Measurements from ENCODE around the gene ZDHHC8. TPM values are rescaled to one million over a fixed set of nuclear protein-coding genes. Genes with fewer than 3 reads are reported as not detected.

The ZDHHC8 gene
- total and polyA plus RNA-seq, 2 experiments from 2014 or later = 13.0 to 18.7 TPM

GRCh38 chr22:20107471-20107901, 24.1 kb upstream of the ZDHHC8 start:
- in situ Hi-C loops (cut with MboI) = no loop called here
- Histone ChIP-seq H3K36me3 (ENCODE audit: low read depth) (peaks cover 18% of the 10 kb centered on the region), H3K79me2 (ENCODE audit: insufficient read depth) (peaks cover 38% of the 10 kb centered on the region), H3F3A (ENCODE audit: insufficient read depth) (peaks cover 17% of the 10 kb centered on the region), H3K27me3 (replicated peaks; ENCODE audit: insufficient read depth) (no peaks in the 10 kb centered on the region), H2AFZ (no peak overlapping the region), H3K9ac (no peak overlapping the region), H3K9me3 (ENCODE audit: low read depth) (no peaks in the 10 kb centered on the region), H3K9me2 (ENCODE audit: insufficient read depth) (no peaks in the 10 kb centered on the region), H4K20me1 (ENCODE audit: insufficient read depth) (no peaks in the 10 kb centered on the region), H3K4me1 (ENCODE audit: insufficient read depth) (no peaks in the 10 kb centered on the region), H3K4me3 (no peak overlapping the region), H3K4me2 (ENCODE audit: unreplicated experiment) (no peak overlapping the region), H3K27ac (no peak overlapping the region)
- WGBS, 2 experiments (ENCODE audit: low coverage in 1 of 2, low lambda C conversion rate in 2 of 2, missing lambda C conversion rate in 2 of 2) = 80 to 87% methylated on average over 6 to 7 of the region's 7 CpGs
- TF ChIP-seq EZH2 (IDR thresholded peaks at IDR 0.05; ENCODE audit: insufficient read depth, poor library complexity, severe bottlenecking) (no peak), EZH2phosphoT487 (IDR thresholded peaks at IDR 0.05; ENCODE audit: insufficient read depth, low read depth) (no peak)
- DNase-seq = no peak

DNA sequence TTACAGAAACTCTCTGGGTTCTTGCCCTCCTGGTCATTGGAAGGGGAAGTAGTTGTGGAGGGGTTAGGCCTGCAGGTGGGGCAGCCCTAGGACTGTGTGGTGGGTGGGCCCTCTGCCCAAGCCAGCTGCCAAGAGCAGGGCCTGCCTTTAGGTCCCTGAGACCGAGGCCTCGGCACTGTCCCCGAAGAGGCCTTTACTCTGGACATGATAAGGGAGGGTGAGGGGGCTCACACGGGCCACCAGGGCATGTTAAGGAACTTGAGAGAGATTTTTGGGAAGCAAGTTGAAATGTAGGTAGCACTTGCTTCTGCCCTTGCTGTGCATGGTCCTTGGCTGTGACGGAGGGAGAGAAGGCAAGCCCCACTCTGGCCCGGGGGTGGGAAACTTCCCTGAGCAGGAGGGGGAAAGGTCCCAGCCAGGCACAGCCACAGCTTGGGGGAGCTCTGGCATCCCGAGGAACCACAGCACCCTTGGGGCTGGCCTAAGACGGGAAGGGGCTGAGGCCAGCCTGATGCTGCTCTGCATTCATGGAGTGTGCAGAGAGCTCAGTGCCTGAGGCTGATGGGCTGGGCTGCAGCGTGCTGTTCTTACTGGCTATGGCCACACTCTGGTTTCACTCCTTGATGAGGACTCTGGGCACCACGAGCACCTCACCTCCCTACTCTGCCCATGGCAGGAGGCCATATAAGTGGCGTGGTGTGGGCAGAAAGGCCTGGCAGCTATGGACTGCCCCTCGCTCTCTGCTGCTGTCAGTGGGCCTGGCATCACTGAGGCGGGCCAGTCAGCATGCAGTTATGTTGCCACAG, 23.4 kb upstream of the ZDHHC8 start:
- Histone ChIP-seq H3K9me2 (ENCODE audit: insufficient read depth) (no peaks in the 10 kb centered on the region), H3K4me1 (ENCODE audit: insufficient read depth) (no peaks in the 10 kb centered on the region), H3K9me3 (ENCODE audit: low read depth) (no peaks in the 10 kb centered on the region), H4K20me1 (ENCODE audit: insufficient read depth) (no peaks in the 10 kb centered on the region), H3K4me2 (ENCODE audit: unreplicated experiment) (no peak overlapping the region), H3K27ac (no peak overlapping the region), H3K9ac (no peak overlapping the region), H3F3A (ENCODE audit: insufficient read depth) (peaks cover 17% of the 10 kb centered on the region), H3K79me2 (ENCODE audit: insufficient read depth) (peaks cover 33% of the 10 kb centered on the region), H2AFZ (no peak overlapping the region), H3K36me3 (ENCODE audit: low read depth) (peaks cover 16% of the 10 kb centered on the region), H3K4me3 (no peak overlapping the region), H3K27me3 (replicated peaks; ENCODE audit: insufficient read depth) (no peaks in the 10 kb centered on the region)
- no peak for TF ChIP-seq EZH2 (IDR thresholded peaks at IDR 0.05; ENCODE audit: insufficient read depth, poor library complexity, severe bottlenecking)
- TF ChIP-seq EZH2phosphoT487 (IDR thresholded peaks at IDR 0.05; ENCODE audit: insufficient read depth, low read depth) = no peak
- 91 to 93% methylated on average over 13 of the region's 13 CpGs for WGBS, 2 experiments (ENCODE audit: low coverage in 1 of 2, low lambda C conversion rate in 2 of 2, missing lambda C conversion rate in 2 of 2)
- in situ Hi-C loops (cut with MboI) = no loop called here
- DNase-seq = no peak

DNA sequence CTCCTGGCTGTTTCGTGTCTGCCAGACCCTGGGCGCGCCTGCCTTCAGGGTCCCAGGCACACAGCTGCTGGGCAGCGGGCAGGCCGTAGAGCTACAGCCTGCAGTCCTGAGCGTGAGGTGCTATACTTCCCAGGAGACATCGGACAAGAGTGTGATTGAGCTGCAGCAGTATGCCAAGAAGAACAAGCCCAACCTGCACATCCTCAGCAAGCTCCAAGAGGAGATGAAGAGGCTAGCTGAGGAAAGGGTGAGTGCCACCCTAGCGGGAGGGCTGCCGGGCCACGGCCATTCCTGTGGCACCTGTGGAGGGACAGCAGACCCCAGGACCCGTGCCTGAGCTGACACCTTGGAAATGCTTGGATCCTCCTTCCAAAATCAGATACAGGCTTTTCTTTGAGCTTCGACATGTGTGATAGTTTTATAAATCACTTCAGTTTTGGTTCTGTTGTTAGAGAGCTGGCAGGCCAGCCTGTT, 22.8 kb upstream of the ZDHHC8 start:
- Histone ChIP-seq H3K36me3 (ENCODE audit: low read depth) (peaks cover 12% of the 10 kb centered on the region; the same call in 1 of the 2 replicates), H3K79me2 (ENCODE audit: insufficient read depth) (peaks cover 33% of the 10 kb centered on the region), H3K4me3 (no peak overlapping the region), H3K9ac (no peak overlapping the region), H3K4me1 (ENCODE audit: insufficient read depth) (no peaks in the 10 kb centered on the region), H3K4me2 (ENCODE audit: unreplicated experiment) (no peak overlapping the region), H3K9me2 (ENCODE audit: insufficient read depth) (no peaks in the 10 kb centered on the region), H4K20me1 (ENCODE audit: insufficient read depth) (no peaks in the 10 kb centered on the region), H3K27me3 (replicated peaks; ENCODE audit: insufficient read depth) (no peaks in the 10 kb centered on the region), H2AFZ (no peak overlapping the region), H3K9me3 (ENCODE audit: low read depth) (no peaks in the 10 kb centered on the region), H3F3A (ENCODE audit: insufficient read depth) (peaks cover 17% of the 10 kb centered on the region), H3K27ac (no peak overlapping the region)
- in situ Hi-C loops (cut with MboI) = no loop called here
- DNase-seq = no peak
- TF ChIP-seq EZH2phosphoT487 (IDR thresholded peaks at IDR 0.05; ENCODE audit: insufficient read depth, low read depth) (no peak), EZH2 (IDR thresholded peaks at IDR 0.05; ENCODE audit: insufficient read depth, poor library complexity, severe bottlenecking) (no peak)
- WGBS, 2 experiments (ENCODE audit: low coverage in 1 of 2, low lambda C conversion rate in 2 of 2, missing lambda C conversion rate in 2 of 2) = 87 to 89% methylated on average over 12 of the region's 12 CpGs

GRCh38 chr22:20109411-20110358, 21.9 kb upstream of the ZDHHC8 start:
- Histone ChIP-seq H3K4me1 (ENCODE audit: insufficient read depth) (no peaks in the 10 kb centered on the region), H3F3A (ENCODE audit: insufficient read depth) (peaks cover 17% of the 10 kb centered on the region), H2AFZ (no peak overlapping the region), H3K4me2 (ENCODE audit: unreplicated experiment) (no peak overlapping the region), H3K27ac (no peak overlapping the region), H3K9ac (no peak overlapping the region), H3K9me2 (ENCODE audit: insufficient read depth) (no peaks in the 10 kb centered on the region), H3K27me3 (replicated peaks; ENCODE audit: insufficient read depth) (no peaks in the 10 kb centered on the region), H3K79me2 (ENCODE audit: insufficient read depth) (peaks cover 33% of the 10 kb centered on the region), H3K36me3 (ENCODE audit: low read depth) (peaks cover 12% of the 10 kb centered on the region; the same call in 1 of the 2 replicates), H3K4me3 (no peak overlapping the region), H3K9me3 (ENCODE audit: low read depth) (no peaks in the 10 kb centered on the region), H4K20me1 (ENCODE audit: insufficient read depth) (no peaks in the 10 kb centered on the region)
- in situ Hi-C loops (cut with MboI) = no loop called here
- no peak for DNase-seq
- 78 to 81% methylated on average over 21 to 23 of the region's 23 CpGs for WGBS, 2 experiments (ENCODE audit: low coverage in 1 of 2, low lambda C conversion rate in 2 of 2, missing lambda C conversion rate in 2 of 2)
- TF ChIP-seq EZH2 (IDR thresholded peaks at IDR 0.05; ENCODE audit: insufficient read depth, poor library complexity, severe bottlenecking) (no peak), EZH2phosphoT487 (IDR thresholded peaks at IDR 0.05; ENCODE audit: insufficient read depth, low read depth) (no peak)
